GM18499 (cell line): ENCODE measurements around the gene ADGRV1.

Experiments
- ATAC-seq: cut with Tn5 transposase; IDR thresholded peaks from one replicate; pipeline ENCODE4 v1.9.1; 2021; ENCODE audit warnings: moderate number of reproducible peaks; ENCODE audit not compliant: insufficient read depth, unreplicated experiment

The ADGRV1 gene

GRCh38 chr5:90930062-90930461 is 371.5 kb downstream of the ADGRV1 start:
- no peak for ATAC-seq

- ATAC-seq = no peak
Measured at GRCh38 chr5:90930756-90931431, 372.3 kb downstream of the ADGRV1 start.

GRCh38 chr5:90932052-90932699 is 373.6 kb downstream of the ADGRV1 start:
- ATAC-seq = no peak

GRCh38 chr5:90933298-90933697 is 374.7 kb downstream of the ADGRV1 start:
- no peak for ATAC-seq

GRCh38 chr5:90934091-90934719 is 375.6 kb downstream of the ADGRV1 start:
- no peak for ATAC-seq

GRCh38 chr5:90934738-90935137 is 376.1 kb downstream of the ADGRV1 start:
- no peak for ATAC-seq

GRCh38 chr5:90939211-90939610 is 380.6 kb downstream of the ADGRV1 start:
- ATAC-seq = no peak

GRCh38 chr5:90940227-90940995 is 381.8 kb downstream of the ADGRV1 start:
- ATAC-seq = peak; percentile 100

- ATAC-seq = no peak
Measured at GRCh38 chr5:90941002-90941720, 382.6 kb downstream of the ADGRV1 start.

DNA sequence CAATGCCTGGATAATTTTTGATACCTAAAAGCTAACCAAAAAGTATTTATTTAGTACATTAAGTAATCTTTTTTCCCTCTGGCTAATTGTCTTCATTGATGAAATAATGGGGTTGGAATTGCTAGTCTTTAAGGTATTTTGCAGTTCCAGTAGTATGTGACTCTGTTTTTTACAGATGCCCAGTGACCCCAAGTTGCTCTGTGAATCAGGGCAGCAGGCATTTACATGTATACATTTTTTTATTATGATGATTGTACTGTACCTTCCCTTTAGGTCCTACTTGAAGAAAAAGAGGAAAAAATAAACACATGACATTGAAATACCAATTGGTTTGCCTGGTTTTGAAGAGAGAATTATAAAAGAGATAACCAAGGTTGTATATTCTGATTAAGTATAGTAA is 385.5 kb downstream of the ADGRV1 start:
- no peak for ATAC-seq

GRCh38 chr5:90947667-90948066 is 389.1 kb downstream of the ADGRV1 start:
- no peak for ATAC-seq

GRCh38 chr5:90948969-90949368 is 390.4 kb downstream of the ADGRV1 start:
- ATAC-seq = no peak

DNA sequence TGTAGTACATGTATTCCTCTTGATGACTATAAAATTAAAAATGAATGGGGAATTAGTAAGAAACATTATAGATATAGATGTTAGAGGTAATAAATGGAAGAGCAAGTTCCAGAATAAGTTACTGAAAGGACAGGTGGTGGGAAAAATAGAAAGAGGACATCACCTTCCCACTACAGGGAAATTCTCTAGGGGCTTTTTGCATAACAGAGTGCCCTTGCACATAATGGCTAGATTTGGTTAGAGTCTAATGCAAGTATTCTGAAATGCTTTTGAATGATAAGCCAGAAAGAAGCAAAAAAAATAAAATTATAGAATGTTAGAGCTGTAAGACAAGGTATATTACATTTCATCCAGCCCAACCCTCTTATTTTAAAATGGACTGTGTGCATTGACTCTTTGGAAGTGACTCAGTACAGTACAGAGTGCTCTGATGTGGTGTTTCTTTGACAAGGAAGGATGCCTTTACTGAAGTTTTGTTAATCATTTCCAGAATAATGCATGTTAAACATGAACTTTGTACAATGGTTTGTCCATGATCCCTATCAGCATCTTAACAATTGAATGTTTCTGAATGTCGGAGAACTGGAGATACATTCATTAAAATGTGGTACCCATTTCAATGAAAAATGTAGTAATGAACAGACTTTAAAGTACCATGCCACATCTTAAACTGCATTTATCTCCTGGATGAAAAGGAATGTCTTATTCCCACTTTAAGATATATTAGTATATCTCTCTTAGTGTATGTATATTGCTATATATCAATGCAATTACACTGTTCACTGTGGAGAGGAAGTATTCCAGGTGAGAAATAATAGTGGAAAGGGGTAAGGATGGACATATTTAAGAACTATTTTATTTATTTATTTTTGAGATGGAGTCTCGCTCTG is 391.1 kb downstream of the ADGRV1 start:
- no peak for ATAC-seq

DNA sequence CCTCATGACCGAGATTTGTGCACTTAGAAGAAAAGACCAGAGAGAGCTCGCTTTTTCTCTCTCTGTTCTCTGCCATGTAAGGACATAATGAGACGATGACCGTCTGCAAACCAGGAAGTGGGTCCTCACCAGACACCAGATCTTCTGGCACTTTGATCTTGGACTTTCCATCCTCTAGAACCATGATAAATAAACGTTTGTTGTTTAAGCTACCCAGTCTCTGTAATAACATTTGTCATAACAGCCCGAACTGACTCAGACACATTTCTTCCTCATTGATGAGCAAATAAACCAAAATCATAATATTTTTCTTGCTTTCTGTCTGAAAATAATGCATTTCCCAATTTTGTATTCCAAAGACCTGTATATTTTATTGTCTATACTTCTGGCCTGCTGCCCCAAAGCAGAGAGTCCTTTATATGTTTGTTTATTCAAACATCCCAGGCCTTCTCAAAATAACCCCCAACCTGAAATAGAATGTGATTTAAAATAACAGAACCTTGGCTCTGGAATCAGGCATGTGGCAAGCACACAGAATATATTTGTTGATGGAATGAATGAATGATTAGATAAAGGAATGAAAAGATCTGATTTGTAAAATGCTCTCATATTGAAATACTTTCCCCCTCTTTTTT is 396.5 kb downstream of the ADGRV1 start:
- no peak for ATAC-seq

DNA sequence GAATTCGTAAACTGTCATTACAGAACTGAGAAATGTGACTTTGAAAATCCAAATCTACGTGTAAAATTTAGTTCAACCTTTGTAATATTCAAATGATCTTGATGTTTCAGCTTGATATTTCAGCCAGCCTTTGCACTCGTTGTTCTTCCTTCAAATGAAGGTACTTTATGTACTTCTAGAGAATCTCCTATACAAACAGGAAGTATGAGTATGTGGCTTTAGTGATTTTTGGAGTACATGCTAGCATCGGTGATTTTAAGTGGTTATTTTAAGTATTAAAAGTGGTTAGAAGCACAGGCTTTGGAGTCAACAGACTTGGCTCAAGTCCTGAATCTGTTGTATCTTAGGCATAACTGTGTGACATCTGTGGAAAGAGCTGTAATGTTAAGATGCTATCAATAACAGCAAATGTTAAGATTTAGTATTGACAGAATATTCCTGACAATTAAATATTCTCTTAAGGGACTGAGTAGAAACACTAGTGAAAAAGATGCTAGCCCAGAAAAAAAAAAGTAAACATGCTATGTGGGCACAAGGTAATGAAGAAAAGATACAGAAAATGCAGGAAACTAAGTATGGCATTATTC is 398.0 kb downstream of the ADGRV1 start:
- ATAC-seq = no peak

DNA sequence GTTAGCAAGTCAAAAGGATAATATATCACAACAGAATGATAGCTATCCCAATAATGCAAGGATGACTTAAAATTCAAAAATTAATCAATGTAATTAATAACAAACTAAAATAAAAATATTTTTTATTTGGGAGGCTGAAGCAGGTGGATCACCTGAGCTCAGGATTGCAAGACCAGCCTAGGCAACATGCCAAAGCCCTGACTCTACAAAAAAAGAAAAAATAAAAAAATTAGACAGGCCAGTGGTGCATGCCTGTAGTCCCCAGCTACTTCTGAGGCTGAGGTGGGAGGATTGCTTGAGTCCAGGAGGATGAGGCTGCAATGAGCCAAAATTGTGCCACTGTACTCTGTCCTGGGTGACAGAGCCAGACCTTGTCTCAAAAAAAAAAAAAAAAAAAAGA is 399.3 kb downstream of the ADGRV1 start:
- ATAC-seq = no peak

DNA sequence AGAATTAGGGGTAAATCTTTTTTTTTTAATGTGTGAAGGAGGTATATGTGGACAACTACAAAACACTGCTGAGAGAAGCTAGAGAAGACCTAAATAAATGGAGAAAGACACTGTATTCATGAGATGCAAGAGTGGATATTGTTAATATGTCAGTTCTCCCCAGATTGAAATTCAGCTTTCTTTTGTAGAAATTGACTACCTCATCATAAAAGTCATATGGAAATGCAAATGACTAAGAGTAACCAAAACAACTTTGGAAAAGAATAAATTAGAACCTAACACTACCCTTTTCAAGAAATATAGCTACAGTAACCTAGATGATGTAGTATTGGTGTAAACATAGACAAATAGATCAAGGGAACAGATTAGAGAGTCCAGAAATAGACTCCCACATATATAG is 400.7 kb downstream of the ADGRV1 start:
- ATAC-seq = no peak

GRCh38 chr5:90962481-90962880 is 403.9 kb downstream of the ADGRV1 start:
- no peak for ATAC-seq
